Midbrain (tissue), 1 donor: Measurements from ENCODE around the gene DPF3.
A peak's percentile ranks its signal among the peaks of the same experiment; 100 is the strongest.

ENCODE experiments used
- DNase-seq: peaks from one replicate; lab custom pipeline; 2025; lab: John Stamatoyannopoulos, UW

DPF3 gene

DNA sequence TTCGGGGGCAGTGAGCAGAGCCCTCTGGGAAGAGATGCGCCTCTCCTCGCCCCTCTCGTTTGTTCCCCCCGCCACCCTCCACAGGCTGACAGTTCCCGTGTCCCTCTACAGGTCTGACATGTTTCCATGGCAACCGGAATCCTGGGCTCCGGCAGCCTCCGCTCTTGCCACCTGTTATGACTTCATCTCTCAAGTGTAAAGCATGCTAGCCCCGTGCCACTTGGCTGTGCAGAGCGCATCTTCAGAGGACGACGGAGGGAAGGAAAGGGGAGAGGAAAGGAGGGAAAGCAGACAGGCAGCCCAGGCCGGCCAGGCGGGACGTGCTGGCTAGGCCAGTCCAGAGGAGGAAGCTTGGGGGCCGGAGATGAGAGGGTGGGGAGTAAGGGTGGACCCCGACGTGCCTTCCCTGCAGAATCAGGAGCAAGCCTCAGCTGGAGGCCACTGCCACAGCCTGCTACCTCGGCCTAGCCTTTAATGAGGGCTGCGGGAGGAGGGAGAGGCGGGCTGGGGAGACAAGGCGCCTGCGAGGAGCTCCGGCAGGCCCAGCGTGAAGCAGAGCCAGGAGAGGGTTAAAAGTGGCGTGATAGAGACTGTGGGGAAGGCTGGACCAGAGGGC, 214.3 kb downstream of the DPF3 start:
- no peak for DNase-seq

GRCh38 chr14:72679141-72679535, 214.8 kb downstream of the DPF3 start:
- peak; percentile 21 for DNase-seq

DNA sequence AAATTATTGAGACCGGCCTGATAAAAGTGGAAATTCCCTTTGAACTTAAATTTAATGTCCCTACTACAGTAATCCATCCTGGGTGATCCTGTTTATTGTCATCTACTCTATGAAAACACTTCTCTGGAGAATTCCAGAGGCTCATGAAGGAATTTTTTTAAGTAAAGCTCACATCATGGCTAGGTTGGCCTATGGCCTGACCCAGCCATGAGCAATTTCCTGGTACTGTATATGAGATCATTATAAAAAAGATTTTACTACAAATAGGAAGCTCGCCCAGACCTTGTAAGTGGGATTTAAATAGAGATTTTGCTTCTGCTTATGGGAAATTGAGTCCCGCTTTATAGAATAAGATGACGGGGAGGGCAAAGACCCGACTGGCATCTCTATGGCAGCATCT, 215.5 kb downstream of the DPF3 start:
- DNase-seq: no peak

GRCh38 chr14:72677664-72678063, 216.2 kb downstream of the DPF3 start:
- no peak for DNase-seq

- no peak for DNase-seq
These were observed 218.8 kb downstream of the DPF3 start for GRCh38 chr14:72675126-72675525.

- DNase-seq: no peak
These were observed 220.7 kb downstream of the DPF3 start for GRCh38 chr14:72673179-72673578.

GRCh38 chr14:72666610-72667009, 227.3 kb downstream of the DPF3 start:
- no peak for DNase-seq

GRCh38 chr14:72665259-72665658, 228.6 kb downstream of the DPF3 start:
- no peak for DNase-seq

DNA sequence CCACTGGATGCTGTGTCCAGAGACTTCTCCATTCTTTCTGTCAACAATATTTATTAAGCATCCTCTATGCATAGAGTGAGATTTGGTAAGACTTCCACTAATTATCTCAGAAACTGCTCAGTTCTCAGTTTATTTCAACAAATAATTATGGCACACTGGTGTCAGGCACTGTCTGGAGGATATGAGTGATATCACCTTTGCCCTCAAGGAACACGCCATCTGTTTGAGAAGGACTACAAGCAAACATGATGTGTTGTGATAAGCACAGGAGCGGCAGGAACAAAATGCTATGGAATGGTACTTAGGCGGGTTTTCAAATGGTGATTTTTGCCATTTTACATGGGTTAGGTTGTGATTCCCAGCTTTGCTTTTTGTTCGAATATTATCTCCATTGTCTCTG, 229.2 kb downstream of the DPF3 start:
- DNase-seq: no peak

- no peak for DNase-seq
These were observed 229.8 kb downstream of the DPF3 start for GRCh38 chr14:72663956-72664650.

DNA sequence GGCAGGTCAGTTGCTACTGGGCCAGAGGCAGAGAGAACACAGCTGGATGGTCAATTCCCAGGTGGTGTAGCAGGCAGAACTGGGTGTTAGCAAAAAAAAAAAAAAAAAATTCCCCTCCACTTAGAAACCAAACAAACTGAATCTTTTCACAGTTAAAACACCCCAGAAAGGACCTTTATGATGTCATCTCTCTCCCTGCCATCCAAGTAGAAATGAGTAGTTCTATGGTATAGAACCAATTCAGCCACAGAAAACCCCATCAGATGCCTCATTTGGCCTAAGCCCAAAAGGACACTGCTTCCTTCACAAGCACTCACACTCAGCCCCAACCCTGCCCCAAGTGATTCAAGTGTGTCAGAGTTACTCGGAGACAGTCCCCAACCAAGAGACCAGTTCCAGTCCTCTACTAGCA, 230.8 kb downstream of the DPF3 start:
- DNase-seq: no peak

DNA sequence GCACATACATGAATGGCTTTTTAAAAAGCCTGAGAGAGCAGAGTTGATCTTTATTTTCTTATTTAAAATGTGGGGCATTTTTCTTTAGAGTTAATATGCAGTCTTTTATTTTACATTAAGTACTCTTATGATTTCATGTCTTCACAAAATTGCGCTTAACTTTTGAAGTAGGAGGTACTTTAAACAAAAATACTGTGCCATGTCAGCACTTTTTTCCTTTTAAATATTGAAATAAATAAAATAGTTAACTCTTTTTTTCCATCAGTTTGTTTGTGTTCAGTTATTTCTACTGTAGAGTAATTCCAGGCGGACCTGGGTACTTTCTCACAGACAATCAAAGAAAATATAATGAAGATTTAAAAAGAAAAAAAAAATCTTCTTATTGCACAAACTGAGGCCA, 231.7 kb downstream of the DPF3 start:
- DNase-seq: no peak

GRCh38 chr14:72657214-72657921, 236.5 kb downstream of the DPF3 start:
- DNase-seq: no peak

DNA sequence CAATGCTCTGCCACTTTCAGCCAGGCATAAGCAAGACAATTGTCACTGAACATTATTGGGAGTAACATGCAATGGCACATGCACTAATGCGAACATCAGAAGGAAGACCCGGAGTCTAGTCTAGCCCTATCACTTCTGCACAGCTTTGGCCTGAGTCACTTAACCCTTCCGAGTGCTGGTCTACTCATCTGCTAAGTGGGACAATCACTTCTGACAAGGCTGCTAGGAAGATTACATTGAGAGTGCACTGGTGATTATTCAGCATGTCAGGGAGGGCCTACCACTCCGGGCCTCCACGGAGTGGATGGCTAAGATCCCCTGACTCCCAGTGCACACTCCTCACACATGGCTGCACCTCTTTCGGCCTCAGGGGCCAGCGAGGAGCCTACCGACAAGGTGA, 240.9 kb downstream of the DPF3 start:
- no peak for DNase-seq

DNA sequence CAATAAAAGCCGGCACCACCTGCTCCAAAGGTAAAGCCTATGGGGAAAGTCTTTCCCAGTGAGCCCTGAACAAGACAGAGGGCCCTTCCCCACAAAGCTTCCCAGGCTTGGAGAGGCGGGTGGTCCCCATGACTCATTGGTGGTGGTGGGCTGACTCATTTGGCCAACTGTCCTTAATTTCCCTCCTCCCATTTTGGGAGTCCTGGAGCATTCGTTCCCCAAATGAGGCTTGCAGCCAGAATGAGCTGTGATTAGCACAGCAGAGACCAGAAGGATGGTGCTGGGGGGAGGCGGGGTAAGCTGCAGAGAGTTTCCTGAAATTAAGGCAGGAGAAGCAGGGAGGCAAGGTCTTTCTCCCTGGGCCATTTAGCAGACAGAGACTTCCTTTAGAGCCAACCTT, 241.7 kb downstream of the DPF3 start:
- no peak for DNase-seq

- peak; percentile 21 for DNase-seq
These were observed 242.2 kb downstream of the DPF3 start for GRCh38 chr14:72651714-72652113.

GRCh38 chr14:72651081-72651480, 242.8 kb downstream of the DPF3 start:
- DNase-seq: no peak

DNA sequence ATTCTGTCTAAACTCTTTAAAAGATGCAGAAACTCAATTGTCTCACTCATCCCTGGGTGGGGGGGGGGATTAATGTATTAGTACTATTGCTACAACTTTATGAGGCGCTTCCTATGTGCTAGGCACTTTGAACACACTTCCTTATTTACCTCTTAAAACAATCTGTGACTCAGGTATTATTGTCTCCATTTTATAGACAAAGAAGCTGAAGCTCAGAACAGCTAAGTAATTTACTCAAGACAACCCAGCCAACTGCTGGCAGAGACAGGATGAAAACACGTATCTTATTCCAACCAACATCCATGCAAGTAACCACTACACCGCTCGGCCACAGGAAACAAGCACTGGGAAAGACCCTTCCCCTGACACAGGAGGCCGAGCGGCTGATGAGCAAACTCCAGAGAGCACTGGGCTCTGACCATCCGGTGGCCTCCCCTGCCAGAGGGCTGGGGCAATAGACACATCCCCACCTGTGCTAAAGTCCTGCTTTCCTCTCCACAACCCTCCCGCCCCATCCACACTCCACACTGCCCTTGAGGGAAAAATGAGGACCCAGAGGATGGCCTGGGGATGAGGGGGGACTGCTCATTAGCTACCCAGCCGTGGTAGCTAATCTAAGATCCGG, 244.2 kb downstream of the DPF3 start:
- DNase-seq: no peak

DNA sequence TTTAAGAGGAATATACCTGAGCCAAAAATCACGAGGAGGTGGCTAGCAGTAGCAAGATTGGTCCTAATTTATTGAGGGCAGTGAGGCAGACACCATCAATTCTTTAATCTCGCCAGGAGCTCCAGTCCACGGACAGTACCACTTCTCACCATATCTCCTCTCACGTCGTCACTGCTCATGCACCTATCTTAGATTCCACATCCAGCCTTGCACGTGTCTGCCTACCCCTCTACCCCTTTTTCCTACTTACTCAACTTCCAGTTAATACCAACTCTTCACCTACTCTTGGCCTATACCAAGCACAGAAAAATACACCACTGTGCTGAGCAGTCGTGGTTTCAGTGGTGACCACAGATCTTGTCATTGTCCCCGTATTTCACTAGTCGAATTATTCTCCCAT, 246.1 kb downstream of the DPF3 start:
- no peak for DNase-seq

DNA sequence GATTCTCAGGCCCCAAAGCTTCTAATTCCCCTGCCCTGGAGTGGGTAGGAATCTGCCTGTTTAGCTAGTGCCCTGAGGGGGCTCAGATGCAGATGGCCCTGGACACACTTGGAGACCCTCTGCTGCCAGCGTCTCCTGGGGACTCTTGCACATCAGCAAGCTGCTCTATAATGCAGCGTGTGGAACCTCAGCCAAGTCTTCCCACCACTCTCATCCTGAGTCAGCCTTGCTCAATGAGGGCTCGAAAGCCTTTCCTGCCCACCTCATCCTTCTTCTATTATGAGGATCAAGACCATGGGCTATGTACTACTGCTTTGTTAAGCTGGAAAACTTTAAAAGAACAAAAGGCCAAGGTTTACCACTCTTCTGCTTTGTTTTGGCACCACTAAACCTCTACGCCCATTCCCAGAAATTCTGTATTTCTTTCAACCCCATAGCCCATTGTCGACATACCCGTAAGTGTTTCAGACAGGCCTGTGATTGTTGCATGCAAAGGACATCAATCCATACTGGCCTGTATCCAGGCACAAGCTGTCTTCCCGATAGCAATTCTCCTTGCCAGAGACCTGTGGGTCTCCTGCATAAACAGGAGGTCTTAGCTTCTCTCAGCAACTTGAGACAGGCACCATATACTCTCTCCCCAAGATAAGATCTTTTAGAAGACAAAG, 246.9 kb downstream of the DPF3 start:
- DNase-seq: no peak

- no peak for DNase-seq
These were observed 248.2 kb downstream of the DPF3 start for GRCh38 chr14:72645706-72646105.

- no peak for DNase-seq
These were observed 249.0 kb downstream of the DPF3 start for GRCh38 chr14:72644758-72645489.
